B cell (primary cell): Measurements from ENCODE around the gene ESPL1. TPM values are rescaled to one million over a fixed set of nuclear protein-coding genes. Genes with fewer than 3 reads are reported as not detected.

Experiments used
- ATAC-seq: fragments of 200-7000 bp; cut with Tn5 transposase; one replicate; pipeline ENCODE4 v1.10.0; 2021; ENCODE audit warnings: low read depth, mild to moderate bottlenecking, moderate number of reproducible peaks, moderate library complexity
- CTCF ChIA-PET: fragments of 350-600 bp; sonication (Branson Sonifier 250); formaldehyde crosslinking; loops from one replicate; lab custom pipeline; 2021; ENCODE audit warnings: antibody characterized with exemption, inconsistent platforms; lab: Charles Lee
- POLR2A ChIA-PET: fragments of 350-600 bp; sonication (Branson Sonifier 250); formaldehyde crosslinking; loops from one replicate; lab custom pipeline; 2021; ENCODE audit warnings: antibody characterized with exemption; lab: Charles Lee
- DNase-seq: peaks from one replicate; pipeline ENCODE4 v3.0.0; 2013
- H2AFZ ChIP-seq: 2 replicates; pipeline ENCODE4 v1.6.1; 2012; ENCODE audit warnings: mild to moderate bottlenecking, low read depth, low read length; ENCODE audit not compliant: insufficient read depth, poor library complexity, severe bottlenecking
- H3K27ac ChIP-seq, 2 donors: 1 replicate in 1 of 2; 2 replicates in 1 of 2; pipeline ENCODE4 v1.5.1; 2012 to 2013; ENCODE audit warnings: low read length in 2 of 2, mild to moderate bottlenecking in 2 of 2, moderate library complexity in 1 of 2
- H3K27me3 ChIP-seq, 4 experiments: fragments of 200-600 bp in 1 of 4; sonication (generic) in 1 of 4; replicated peaks in 1 of 4; 1 replicate in 2 of 4; 2 replicates in 2 of 4; pipeline versions ENCODE4 v1.6.1 to v1.7.0; 2013 to 2016; ENCODE audit warnings: low read length in 3 of 4, mild to moderate bottlenecking in 2 of 4, mixed read lengths in 1 of 4, moderate library complexity in 1 of 4; ENCODE audit not compliant: insufficient read depth in 4 of 4, control insufficient read depth in 3 of 4; ENCODE audit errors: control extremely low read depth in 1 of 4
- H3K36me3 ChIP-seq, 2 experiments: replicated peaks in 1 of 2; 1 replicate in 1 of 2; 2 replicates in 1 of 2; pipeline versions ENCODE4 v1.6.1 to v1.7.1; 2013; ENCODE audit warnings: low read length in 1 of 2; ENCODE audit not compliant: insufficient read depth in 2 of 2, control insufficient read depth in 1 of 2; ENCODE audit errors: control extremely low read depth in 1 of 2, extremely low read depth in 1 of 2
- H3K4me1 ChIP-seq, 2 donors: fragments of 200-600 bp in 1 of 2; sonication (generic) in 1 of 2; 1 replicate in 1 of 2; 2 replicates in 1 of 2; pipeline versions ENCODE4 v1.5.1 to v1.6.1; 2013 to 2017; ENCODE audit warnings: low read length in 2 of 2; ENCODE audit not compliant: control insufficient read depth in 2 of 2, insufficient read depth in 2 of 2
- H3K4me2 ChIP-seq: replicated peaks from 2 replicates; pipeline ENCODE3; 2012; ENCODE audit warnings: mild to moderate bottlenecking, low read depth, low read length; ENCODE audit not compliant: poor library complexity, severe bottlenecking
- H3K4me3 ChIP-seq, 5 experiments: fragments of 200-600 bp in 1 of 5; sonication (generic) in 1 of 5; 1 replicate in 3 of 5; 2 replicates in 2 of 5; pipeline versions ENCODE4 v1.5.1 to v1.7.0; 2011 to 2016; ENCODE audit warnings: low read length in 4 of 5, mild to moderate bottlenecking in 4 of 5, low read depth in 2 of 5, control low read depth in 1 of 5, moderate library complexity in 1 of 5; ENCODE audit not compliant: insufficient read depth in 1 of 5; ENCODE audit errors: control extremely low read depth in 1 of 5, extremely low read depth in 1 of 5
- H3K79me2 ChIP-seq: fragments of 200-600 bp; sonication (generic); one replicate; pipeline ENCODE4 v1.6.0; 2016; ENCODE audit warnings: low read length; ENCODE audit not compliant: control insufficient read depth, insufficient read depth
- H3K9ac ChIP-seq: fragments of 200-600 bp; sonication (generic); 2 replicates; pipeline ENCODE4 v1.6.1; 2017; ENCODE audit warnings: mild to moderate bottlenecking, low read length, moderate library complexity
- H3K9me3 ChIP-seq, 3 donors: one replicate each; pipeline versions ENCODE4 v1.6.1 to v1.7.1; 2013; ENCODE audit warnings: low read length in 2 of 3; ENCODE audit not compliant: control insufficient read depth in 2 of 3, insufficient read depth in 1 of 3; ENCODE audit errors: control extremely low read depth in 1 of 3
- H4K20me1 ChIP-seq: 2 replicates; pipeline ENCODE4 v1.6.0; 2012; ENCODE audit warnings: mild to moderate bottlenecking, low read length; ENCODE audit not compliant: insufficient read depth, control insufficient read depth, poor library complexity, severe bottlenecking
- H3K27ac Mint-ChIP-seq: one replicate; pipeline ENCODE4 v1.8.0; 2021; ENCODE audit warnings: mixed read lengths
- H3K27me3 Mint-ChIP-seq: one replicate; pipeline ENCODE4 v1.8.0; 2021; ENCODE audit warnings: mixed read lengths
- H3K4me1 Mint-ChIP-seq: one replicate; pipeline ENCODE4 v1.8.0; 2021; ENCODE audit warnings: mixed read lengths
- H3K4me3 Mint-ChIP-seq: one replicate; pipeline ENCODE4 v1.8.0; 2021; ENCODE audit warnings: mixed read lengths
- H3K9me3 Mint-ChIP-seq: one replicate; pipeline ENCODE4 v1.8.0; 2022; ENCODE audit warnings: mixed read lengths; ENCODE audit not compliant: insufficient read depth
- CTCF ChIP-seq: fragments of 200-600 bp; IDR thresholded peaks from one replicate; pipeline ENCODE4 v1.8.0; 2022; ENCODE audit warnings: antibody characterized with exemption, mild to moderate bottlenecking
- EZH2 ChIP-seq: IDR thresholded peaks from 2 replicates; pipeline ENCODE4 v1.6.1; 2012; ENCODE audit warnings: borderline replicate concordance, low read depth, mild to moderate bottlenecking, moderate library complexity, low read length; ENCODE audit not compliant: insufficient read depth, poor library complexity, severe bottlenecking
- WGBS: methylation state at CpG from one replicate; pipeline ENCODE4 v1.1.5; 2013; ENCODE audit warnings: missing lambda C conversion rate; ENCODE audit not compliant: insufficient coverage; 5-methylcytosine and 5-hydroxymethylcytosine counted together
- intact Hi-C: fragments of 100-400 bp; cut with micrococcal nuclease; formaldehyde crosslinking; loops from one replicate; pipeline ENCODE4 v1.10.0; 2022
- polyA plus RNA-seq: library from polyadenylated mRNA; depleted of rRNA; stranded (reverse); fragments of >200 nt; gene quantifications from 2 replicates; pipeline ENCODE4 v1.2.3, GENCODE V29; 2012
- total RNA-seq, 2 donors: library from RNA; stranded (reverse); fragments of 120-200 nt in 1 of 2; gene quantifications; 1 replicate in 1 of 2; 2 replicates in 1 of 2; pipeline versions ENCODE4 v1.2.3 to v1.2.4, GENCODE V29; 2013 to 2022

Gene ESPL1
- total and polyA plus RNA-seq, 2 donors (not counting 1 experiment from before 2014, with no cell fraction given), result 0.88 to 2.4 TPM

GRCh38 chr12:53313996-53314395, 45.9 kb downstream of the ESPL1 start:
- H3K9me3 ChIP-seq, result no peaks in the 10 kb centered on the region
- no peak overlapping the region for H3K27ac Mint-ChIP-seq
- DNase-seq (no peak), ATAC-seq (no peak)
- H3K36me3 ChIP-seq, result peaks cover 0 to 52% of the 10 kb centered on the region in 2 experiments
- intact Hi-C loops, result no loop called here
- H3K9ac ChIP-seq, result no peak overlapping the region
- H3K27me3 Mint-ChIP-seq, result no peaks in the 10 kb centered on the region
- H3K27me3 ChIP-seq, result no peaks in the 10 kb centered on the region
- H3K4me3 ChIP-seq, result no peak overlapping the region
- peaks cover 8% of the 10 kb centered on the region for H3K4me1 Mint-ChIP-seq
- peaks cover 0 to 3% of the 10 kb centered on the region in 2 donors for H3K4me1 ChIP-seq
- no peak overlapping the region for H2AFZ ChIP-seq
- no peak overlapping the region for H3K4me2 ChIP-seq
- H3K4me3 Mint-ChIP-seq, result no peak overlapping the region
- no peaks in the 10 kb centered on the region for H3K9me3 Mint-ChIP-seq
- ChIA-PET CTCF (interaction anchor here (1.5 kb wide), 1 partner anchor 100 kb away, joined by 4 read pairs; no protein-coding TSS in a partner anchor), POLR2A (no interaction called here)
- 20% methylated on average over 1 of the region's 3 CpGs for WGBS
- no peaks in the 10 kb centered on the region for H4K20me1 ChIP-seq
- H3K79me2 ChIP-seq, result peaks cover 18% of the 10 kb centered on the region
- TF ChIP-seq EZH2, result no peak
- no peak overlapping the region for H3K27ac ChIP-seq

- CTCF ChIA-PET, result interaction anchor here (0.8 to 15.1 kb wide), 32 partner anchors 9 to 255 kb away, joined by 3 to 353 read pairs (median 6); partner anchors contain the start of genes CSAD, ESPL1, ITGB7 and MYG1
- H3K4me2 ChIP-seq, result peak overlapping the region; percentile 80
- intact Hi-C loops, result loop anchor here (1.0 to 10.0 kb wide), 11 partner anchors 21 to 304 kb away; partner anchors contain the start of genes ATF7, ESPL1, MYG1 and PCBP2
- ATAC-seq (no peak), DNase-seq (no peak)
- no peaks in the 10 kb centered on the region for H3K27me3 ChIP-seq
- peak overlapping the region; percentile 17 to 95 (median 87) for H3K4me3 ChIP-seq
- peaks cover 0 to 27% of the 10 kb centered on the region in 2 experiments for H3K36me3 ChIP-seq
- H3K4me3 Mint-ChIP-seq, result peak overlapping the region; percentile 99
- H3K4me1 ChIP-seq, result peaks cover 20 to 29% of the 10 kb centered on the region in 2 donors
- H3K27ac ChIP-seq, result peak overlapping the region; percentile 73 to 84
- H3K9me3 ChIP-seq, result no peaks in the 10 kb centered on the region
- H4K20me1 ChIP-seq, result no peaks in the 10 kb centered on the region
- 18% methylated on average over 5 of the region's 10 CpGs for WGBS
- no peaks in the 10 kb centered on the region for H3K9me3 Mint-ChIP-seq
- no peak for TF ChIP-seq EZH2
- TF ChIP-seq CTCF, result no peak
- no peaks in the 10 kb centered on the region for H3K27me3 Mint-ChIP-seq
- peaks cover 34% of the 10 kb centered on the region for H3K4me1 Mint-ChIP-seq
- POLR2A ChIA-PET, result interaction anchor here (0.5 to 1.7 kb wide), 18 partner anchors 12 to 205 kb away, joined by 3 to 21 read pairs (median 5); partner anchors contain the start of genes CSAD, MYG1, PFDN5 and SP1
- peak overlapping the region; percentile 88 for H3K9ac ChIP-seq
- peaks cover 27% of the 10 kb centered on the region for H3K79me2 ChIP-seq
- H3K27ac Mint-ChIP-seq, result peak overlapping the region; percentile 99
- H2AFZ ChIP-seq, result peak overlapping the region; percentile 87
Observed at GRCh38 chr12:53320352-53321195, 52.5 kb downstream of the ESPL1 start.
